MM.1S (cell line): ENCODE results near the gene SLC11A2.

Experiments
- CTCF ChIP-seq: fragments of 300-600 bp; sonication (generic); IDR thresholded peaks from 2 replicates; pipeline ENCODE4 v1.5.1; 2016; ENCODE audit warnings: antibody characterized with exemption, low read length, mixed read lengths
- EZH2phosphoT487 ChIP-seq: fragments of 300-600 bp; sonication (generic); IDR thresholded peaks from 2 replicates; pipeline ENCODE4 v1.6.1; 2018; ENCODE audit warnings: antibody characterized with exemption, low read length

GRCh38 chr12:51048661-51049251 lies 22.6 kb upstream of the SLC11A2 start:
- TF ChIP-seq CTCF (no peak), EZH2phosphoT487 (no peak)
